Activated CD4-positive, CD25-positive, alpha-beta regulatory T cell treated with anti-CD3 and anti-CD28 coated beads, Interleukin-2, amount 50 U/mL, for 24 hours (primary cell): Measurements from ENCODE around the gene PF4V1.

ENCODE experiments used
- ATAC-seq, 2 donors: fragments of 150-1000 bp; cut with Tn5 transposase; one replicate each; pipeline ENCODE4 v1.10.0; 2021; ENCODE audit warnings: mild to moderate bottlenecking in 1 of 2, moderate library complexity in 1 of 2

PF4V1 gene

GRCh38 chr4:73847526-73848182 is 5.4 kb upstream of the PF4V1 start:
- no peak for ATAC-seq

GRCh38 chr4:73848183-73848777 is 4.8 kb upstream of the PF4V1 start:
- no peak for ATAC-seq

- no peak for ATAC-seq
These were observed 2.7 kb upstream of the PF4V1 start for GRCh38 chr4:73850261-73850970.

- ATAC-seq, result no peak
These were observed 1.8 kb upstream of the PF4V1 start for GRCh38 chr4:73851293-73851692.

GRCh38 chr4:73852771-73853170 is 325 bp upstream of the PF4V1 start:
- ATAC-seq, result no peak

- no peak for ATAC-seq
These were observed 800 bp downstream of the PF4V1 start for GRCh38 chr4:73853718-73854473.

GRCh38 chr4:73855406-73855805 is 2.3 kb downstream of the PF4V1 start:
- no peak for ATAC-seq

- no peak for ATAC-seq
These were observed 3.4 kb downstream of the PF4V1 start for GRCh38 chr4:73856518-73856917.

GRCh38 chr4:73859614-73860088 is 6.6 kb downstream of the PF4V1 start:
- no peak for ATAC-seq

GRCh38 chr4:73860181-73860580 is 7.1 kb downstream of the PF4V1 start:
- ATAC-seq, result no peak

GRCh38 chr4:73860917-73861316 is 7.8 kb downstream of the PF4V1 start:
- ATAC-seq, result no peak

- no peak for ATAC-seq
These were observed 9.2 kb downstream of the PF4V1 start for GRCh38 chr4:73862322-73862721.

GRCh38 chr4:73864365-73864764 is 11.3 kb downstream of the PF4V1 start:
- no peak for ATAC-seq

GRCh38 chr4:73864961-73865360 is 11.9 kb downstream of the PF4V1 start:
- ATAC-seq, result no peak

GRCh38 chr4:73865431-73866096 is 12.5 kb downstream of the PF4V1 start:
- ATAC-seq, result no peak

GRCh38 chr4:73866246-73866645 is 13.2 kb downstream of the PF4V1 start:
- ATAC-seq, result no peak

- no peak for ATAC-seq
These were observed 14.7 kb downstream of the PF4V1 start for GRCh38 chr4:73867783-73868182.

- no peak for ATAC-seq
These were observed 15.4 kb downstream of the PF4V1 start for GRCh38 chr4:73868206-73869129.

- no peak for ATAC-seq
These were observed 16.3 kb downstream of the PF4V1 start, which contains the start of gene CXCL1 for GRCh38 chr4:73869130-73870055. CXCL1 (plus strand) TSS chr4:73869393; CDS start chr4:73869471, 78 bp downstream.

- ATAC-seq, result no peak
These were observed 17.2 kb downstream of the PF4V1 start for GRCh38 chr4:73870260-73870659.
